WTC11 (cell line): ENCODE measurements around the gene SGMS1.

Experiments
- E2F5 ChIP-seq: sonication (generic); formaldehyde crosslinking; IDR thresholded peaks from 2 replicates; pipeline ENCODE4 v1.8.1; 2022; ENCODE audit warnings: mild to moderate bottlenecking, moderate library complexity, missing genetic modification reagents
- JUN ChIP-seq: sonication (generic); formaldehyde crosslinking; IDR thresholded peaks from 2 replicates; pipeline ENCODE4 v1.8.0; 2023; ENCODE audit warnings: mild to moderate bottlenecking, missing genetic modification reagents
- KAT7 ChIP-seq: sonication (generic); formaldehyde crosslinking; IDR thresholded peaks from 2 replicates; pipeline ENCODE4 v1.8.1; 2023; ENCODE audit warnings: missing genetic modification reagents, mild to moderate bottlenecking, borderline replicate concordance
- NFATC4 ChIP-seq: fragments of 250-450 bp; sonication (Bioruptor Pico); IDR thresholded peaks from 2 replicates; pipeline ENCODE4 v1.9.0; 2021; ENCODE audit warnings: mild to moderate bottlenecking
- PREB ChIP-seq: sonication (generic); formaldehyde crosslinking; IDR thresholded peaks from 2 replicates; pipeline ENCODE4 v1.8.1; 2022; ENCODE audit warnings: mild to moderate bottlenecking, missing genetic modification reagents, moderate library complexity, borderline replicate concordance
- USF2 ChIP-seq: sonication (generic); formaldehyde crosslinking; IDR thresholded peaks from 2 replicates; pipeline ENCODE4 v1.8.1; 2023; ENCODE audit warnings: mild to moderate bottlenecking, missing genetic modification reagents, moderate library complexity
- ZNF138 ChIP-seq: sonication (generic); formaldehyde crosslinking; conservative IDR thresholded peaks from 2 replicates; pipeline ENCODE4 v1.8.1; 2022; ENCODE audit warnings: mild to moderate bottlenecking, moderate library complexity, missing genetic modification reagents
- ZNF532 ChIP-seq: fragments of 250-450 bp; sonication (Bioruptor Pico); IDR thresholded peaks from 2 replicates; pipeline ENCODE4 v1.9.0; 2021; ENCODE audit warnings: mild to moderate bottlenecking, borderline replicate concordance
- TF ChIP-seq, protein P1 (sequence below): sonication (generic); formaldehyde crosslinking; IDR thresholded peaks from 2 replicates; pipeline ENCODE4 v1.8.0; 2022; ENCODE audit warnings: mild to moderate bottlenecking, missing genetic modification reagents
- TF ChIP-seq, protein P2 (sequence below): fragments of 200-600 bp; IDR thresholded peaks from 2 replicates; pipeline ENCODE4 v1.8.0; 2022; ENCODE audit warnings: antibody characterized with exemption
- TF ChIP-seq, protein P3 (sequence below): sonication (generic); formaldehyde crosslinking; IDR thresholded peaks from 2 replicates; pipeline ENCODE4 v1.8.1; 2022; ENCODE audit warnings: low read depth, missing genetic modification reagents, borderline replicate concordance
- TF ChIP-seq, protein P4 (sequence below): fragments of 250-450 bp; sonication (Bioruptor Pico); IDR thresholded peaks from 2 replicates; pipeline ENCODE4 v1.9.0; 2021; ENCODE audit warnings: moderate library complexity, mild to moderate bottlenecking, inconsistent platforms, borderline replicate concordance

DNA sequence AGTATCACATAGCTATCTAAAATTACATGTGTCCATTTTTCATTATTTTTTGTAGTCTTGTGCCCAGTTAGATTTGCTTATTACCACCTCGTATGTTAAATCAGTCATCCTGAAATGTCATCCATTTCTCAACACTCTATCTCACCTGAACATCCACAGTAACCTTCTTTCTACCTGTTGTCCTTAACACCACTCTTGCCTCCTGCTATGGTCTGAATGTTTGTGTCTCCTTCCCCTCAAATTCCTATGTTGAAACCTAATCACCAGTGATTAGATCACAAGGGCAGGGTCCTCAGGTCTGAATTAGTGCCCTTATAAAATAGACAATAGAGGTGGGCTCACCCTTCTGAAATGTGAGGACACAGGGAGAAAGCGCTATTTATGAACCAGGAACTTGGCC lies 292.3 kb downstream of the SGMS1 start:
- TF ChIP-seq USF2 (CRISPR knock-in tag) (no peak), JUN (CRISPR knock-in tag) (no peak), KAT7 (CRISPR knock-in tag) (no peak), PREB (CRISPR knock-in tag) (no peak), ZNF138 (CRISPR knock-in tag) (no peak), ZNF532 (CRISPR knock-in tag) (no peak), NFATC4 (CRISPR knock-in tag) (no peak), E2F5 (CRISPR knock-in tag) (no peak)
- TF ChIP-seq, protein P1, sequence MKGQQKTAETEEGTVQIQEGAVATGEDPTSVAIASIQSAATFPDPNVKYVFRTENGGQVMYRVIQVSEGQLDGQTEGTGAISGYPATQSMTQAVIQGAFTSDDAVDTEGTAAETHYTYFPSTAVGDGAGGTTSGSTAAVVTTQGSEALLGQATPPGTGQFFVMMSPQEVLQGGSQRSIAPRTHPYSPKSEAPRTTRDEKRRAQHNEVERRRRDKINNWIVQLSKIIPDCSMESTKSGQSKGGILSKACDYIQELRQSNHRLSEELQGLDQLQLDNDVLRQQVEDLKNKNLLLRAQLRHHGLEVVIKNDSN (CRISPR knock-in tag), result no peak
- TF ChIP-seq, protein P2, sequence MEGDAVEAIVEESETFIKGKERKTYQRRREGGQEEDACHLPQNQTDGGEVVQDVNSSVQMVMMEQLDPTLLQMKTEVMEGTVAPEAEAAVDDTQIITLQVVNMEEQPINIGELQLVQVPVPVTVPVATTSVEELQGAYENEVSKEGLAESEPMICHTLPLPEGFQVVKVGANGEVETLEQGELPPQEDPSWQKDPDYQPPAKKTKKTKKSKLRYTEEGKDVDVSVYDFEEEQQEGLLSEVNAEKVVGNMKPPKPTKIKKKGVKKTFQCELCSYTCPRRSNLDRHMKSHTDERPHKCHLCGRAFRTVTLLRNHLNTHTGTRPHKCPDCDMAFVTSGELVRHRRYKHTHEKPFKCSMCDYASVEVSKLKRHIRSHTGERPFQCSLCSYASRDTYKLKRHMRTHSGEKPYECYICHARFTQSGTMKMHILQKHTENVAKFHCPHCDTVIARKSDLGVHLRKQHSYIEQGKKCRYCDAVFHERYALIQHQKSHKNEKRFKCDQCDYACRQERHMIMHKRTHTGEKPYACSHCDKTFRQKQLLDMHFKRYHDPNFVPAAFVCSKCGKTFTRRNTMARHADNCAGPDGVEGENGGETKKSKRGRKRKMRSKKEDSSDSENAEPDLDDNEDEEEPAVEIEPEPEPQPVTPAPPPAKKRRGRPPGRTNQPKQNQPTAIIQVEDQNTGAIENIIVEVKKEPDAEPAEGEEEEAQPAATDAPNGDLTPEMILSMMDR, result no peak
- TF ChIP-seq, protein P3, sequence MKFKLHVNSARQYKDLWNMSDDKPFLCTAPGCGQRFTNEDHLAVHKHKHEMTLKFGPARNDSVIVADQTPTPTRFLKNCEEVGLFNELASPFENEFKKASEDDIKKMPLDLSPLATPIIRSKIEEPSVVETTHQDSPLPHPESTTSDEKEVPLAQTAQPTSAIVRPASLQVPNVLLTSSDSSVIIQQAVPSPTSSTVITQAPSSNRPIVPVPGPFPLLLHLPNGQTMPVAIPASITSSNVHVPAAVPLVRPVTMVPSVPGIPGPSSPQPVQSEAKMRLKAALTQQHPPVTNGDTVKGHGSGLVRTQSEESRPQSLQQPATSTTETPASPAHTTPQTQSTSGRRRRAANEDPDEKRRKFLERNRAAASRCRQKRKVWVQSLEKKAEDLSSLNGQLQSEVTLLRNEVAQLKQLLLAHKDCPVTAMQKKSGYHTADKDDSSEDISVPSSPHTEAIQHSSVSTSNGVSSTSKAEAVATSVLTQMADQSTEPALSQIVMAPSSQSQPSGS (CRISPR knock-in tag), result no peak
- TF ChIP-seq, protein P4, sequence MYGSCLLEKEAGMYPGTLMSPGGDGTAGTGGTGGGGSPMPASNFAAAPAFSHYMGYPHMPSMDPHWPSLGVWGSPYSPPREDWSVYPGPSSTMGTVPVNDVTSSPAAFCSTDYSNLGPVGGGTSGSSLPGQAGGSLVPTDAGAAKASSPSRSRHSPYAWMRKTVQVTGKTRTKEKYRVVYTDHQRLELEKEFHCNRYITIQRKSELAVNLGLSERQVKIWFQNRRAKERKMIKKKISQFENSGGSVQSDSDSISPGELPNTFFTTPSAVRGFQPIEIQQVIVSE (CRISPR knock-in tag), result no peak
